Superior temporal gyrus (tissue), 1 donor: ENCODE results near the gene SLC24A1.

Experiments
- DNase-seq: peaks from one replicate; pipeline ENCODE4 v3.0.0-alpha.2; 2016; ENCODE audit errors: extremely low spot score

Gene SLC24A1

DNA sequence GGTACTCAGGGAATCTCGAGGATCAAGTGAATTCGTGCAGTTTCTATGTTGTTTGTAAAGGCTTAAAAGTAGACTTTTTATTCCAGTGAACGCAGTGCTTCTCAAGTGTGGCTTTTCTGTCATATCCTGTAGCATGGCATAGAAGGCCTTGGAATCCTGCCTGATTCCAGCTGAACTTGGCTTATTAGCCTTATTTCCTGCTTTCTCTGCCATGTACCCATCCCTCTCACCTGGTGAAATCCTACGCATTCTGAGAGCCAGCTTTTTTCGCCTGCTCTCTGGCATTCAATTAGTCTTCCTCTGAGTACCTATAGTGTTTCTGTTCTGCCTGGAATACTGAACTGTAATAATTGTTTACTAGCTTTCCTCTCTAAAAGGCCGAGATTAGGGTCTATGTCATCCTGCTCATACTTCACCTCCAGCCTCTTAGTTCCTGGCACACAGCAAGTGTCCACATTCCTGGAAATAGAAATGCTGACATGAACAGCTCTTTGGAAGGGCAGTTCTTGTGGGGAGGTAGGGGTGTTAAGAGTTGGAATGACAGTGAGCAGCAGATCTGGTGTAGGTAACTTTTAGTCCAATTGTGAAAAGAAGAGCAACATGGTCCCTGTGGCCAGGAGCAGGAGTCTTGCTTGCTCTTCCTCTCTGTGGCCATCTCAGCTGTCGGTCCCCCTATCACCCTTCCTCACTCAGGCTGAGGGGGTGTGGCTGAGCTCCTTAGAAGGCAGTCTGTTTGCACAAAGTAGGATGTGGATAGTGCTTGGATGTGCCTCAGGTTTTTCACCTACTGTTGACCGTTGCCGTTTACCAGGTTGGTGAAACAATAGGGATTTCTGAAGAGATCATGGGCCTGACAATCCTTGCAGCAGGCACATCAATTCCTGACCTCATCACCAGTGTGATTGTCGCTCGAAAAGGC is 30.4 kb downstream of the SLC24A1 start:
- DNase-seq: no peak

DNA sequence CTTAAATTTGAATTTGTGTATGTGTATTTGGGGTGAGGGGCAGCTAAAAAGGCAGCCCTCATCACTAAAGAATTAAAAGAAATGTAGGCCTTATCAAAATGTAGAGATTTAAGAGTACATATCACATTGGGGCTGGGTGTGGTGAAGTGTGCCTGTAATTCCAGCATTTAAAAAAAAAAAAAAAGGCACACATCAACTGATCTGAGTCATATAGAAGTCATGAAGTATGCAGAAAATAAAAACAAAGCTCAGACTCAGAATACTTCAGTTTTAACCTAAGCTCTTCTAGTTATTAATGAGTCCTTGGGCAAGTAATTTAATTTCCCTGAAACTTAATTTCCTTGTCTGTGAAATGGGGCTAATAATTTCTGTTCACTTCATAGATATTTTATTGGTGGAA is 31.6 kb downstream of the SLC24A1 start:
- no peak for DNase-seq

GRCh38 chr15:65653801-65654521 is 32.2 kb downstream of the SLC24A1 start:
- no peak for DNase-seq

DNA sequence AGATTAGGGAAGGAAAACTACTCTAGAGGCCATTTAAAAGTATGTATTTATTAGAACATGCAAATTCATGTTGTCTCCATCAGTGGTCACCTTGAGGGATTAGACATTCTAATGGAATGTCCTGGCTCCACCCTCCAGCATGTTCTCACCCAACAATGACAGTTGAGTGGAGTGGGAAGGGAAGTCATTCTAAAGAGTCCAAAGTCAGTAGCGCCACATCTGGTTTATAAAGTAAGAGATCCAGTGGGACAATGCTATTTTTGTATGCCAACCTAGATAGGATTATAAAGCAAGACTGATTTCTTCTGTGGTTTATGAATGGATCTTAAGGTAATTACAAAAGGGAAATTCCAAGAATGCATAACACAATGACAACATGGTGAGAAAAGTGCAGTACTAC is 33.3 kb downstream of the SLC24A1 start:
- DNase-seq: no peak

GRCh38 chr15:65655457-65655856 is 33.7 kb downstream of the SLC24A1 start:
- no peak for DNase-seq

- DNase-seq: no peak
Observed at GRCh38 chr15:65659502-65660052, 37.8 kb downstream of the SLC24A1 start.

DNA sequence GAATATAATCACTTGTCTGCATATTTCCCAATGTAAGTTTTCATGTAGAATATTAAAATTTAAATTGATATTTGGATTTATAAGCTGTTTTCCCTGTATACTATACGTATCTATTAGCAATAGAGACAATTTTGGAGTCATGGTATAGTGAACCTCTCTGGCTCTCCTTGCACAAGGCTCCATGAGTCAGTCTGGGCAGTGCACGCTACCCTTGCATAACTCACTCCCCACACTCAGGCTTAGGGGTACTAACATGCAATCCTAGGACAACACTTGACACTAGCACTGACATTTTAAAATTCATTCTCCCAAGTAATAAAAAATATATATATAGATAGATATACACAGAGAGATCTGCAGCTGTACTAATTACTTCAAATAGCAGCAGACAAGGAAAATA is 39.2 kb downstream of the SLC24A1 start:
- DNase-seq: no peak

DNA sequence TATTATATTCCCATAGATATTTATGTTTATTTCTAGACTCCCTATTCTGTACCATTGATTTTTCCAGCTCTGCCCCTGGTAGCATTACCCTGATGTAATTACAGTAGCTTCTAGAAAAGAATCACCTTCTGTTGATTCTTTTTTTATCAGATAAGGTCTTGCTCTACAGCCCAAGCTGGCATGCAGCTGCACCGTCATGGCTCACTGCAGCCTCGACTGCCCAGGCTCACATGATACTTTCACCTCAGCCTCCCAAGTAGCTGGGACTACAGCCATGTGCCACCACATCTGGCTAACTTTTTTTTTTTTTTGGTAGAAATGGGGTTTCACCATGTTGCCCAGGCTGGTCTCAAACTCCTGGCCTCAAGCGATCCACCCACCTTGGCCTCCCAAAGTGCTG is 41.8 kb downstream of the SLC24A1 start:
- DNase-seq: no peak

DNA sequence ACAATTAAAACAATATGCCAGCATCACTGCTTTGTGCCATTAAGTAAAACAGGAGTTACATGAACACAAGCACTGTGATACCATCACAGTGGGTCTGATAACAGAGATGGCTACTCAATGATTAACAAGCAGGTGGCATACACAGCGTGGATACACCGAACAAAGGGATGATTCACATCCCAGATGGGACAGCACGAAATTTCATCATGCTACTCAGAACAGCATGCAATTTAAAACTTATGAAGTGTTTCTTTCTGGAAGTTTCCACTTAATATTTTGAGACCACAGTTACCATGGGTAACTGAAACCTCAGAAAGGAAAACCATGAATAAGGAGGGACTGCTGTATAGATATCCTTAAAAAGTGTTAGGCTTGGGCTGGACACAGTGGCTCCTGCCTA is 44.5 kb downstream of the SLC24A1 start:
- peak; percentile 74 for DNase-seq

DNA sequence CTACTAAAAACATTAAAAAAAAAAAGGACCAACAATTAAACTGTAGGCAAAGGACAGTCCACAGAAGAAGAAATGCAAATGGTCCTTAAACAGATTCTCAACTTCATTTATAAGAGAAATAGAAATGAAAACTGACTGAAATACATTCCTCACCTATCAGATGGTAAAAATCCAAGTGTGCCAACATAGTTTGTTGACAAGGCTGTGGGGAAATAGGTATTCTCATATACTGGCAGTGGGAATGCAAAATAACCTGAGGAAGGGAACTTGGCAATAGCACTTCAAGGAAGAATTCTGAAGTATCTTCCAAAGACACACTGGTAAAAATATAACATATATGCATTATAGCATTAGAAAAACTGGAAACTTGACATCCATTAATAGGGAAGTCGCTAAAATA is 53.8 kb downstream of the SLC24A1 start:
- DNase-seq: no peak

- no peak for DNase-seq
Observed at GRCh38 chr15:65676123-65676522, 54.4 kb downstream of the SLC24A1 start.

GRCh38 chr15:65680544-65680943 is 58.8 kb downstream of the SLC24A1 start:
- DNase-seq: no peak

DNA sequence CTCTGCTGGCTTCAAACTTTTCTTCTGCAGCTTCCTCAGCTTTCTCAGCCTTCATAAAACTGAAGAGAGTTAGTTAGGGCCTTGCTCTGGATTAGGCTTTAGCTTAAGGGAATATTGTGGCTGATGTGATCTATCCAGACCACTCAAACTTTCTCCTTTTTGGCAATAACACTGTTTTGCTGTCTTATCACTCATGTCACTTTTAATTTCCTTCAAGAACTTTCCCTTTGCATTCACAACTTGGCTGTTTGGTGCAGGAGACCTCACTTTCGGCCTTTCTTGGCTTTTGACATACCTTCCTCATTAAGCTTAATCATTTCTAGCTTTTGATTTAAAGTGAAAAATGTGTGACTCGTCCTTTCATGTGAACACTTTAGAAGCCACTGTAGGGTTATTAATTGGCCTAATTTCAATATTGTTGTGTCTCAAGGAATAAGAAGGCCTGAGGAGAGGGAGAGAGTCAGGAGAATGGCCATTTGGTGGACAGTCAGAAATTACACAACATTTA is 60.7 kb downstream of the SLC24A1 start:
- DNase-seq: no peak

DNA sequence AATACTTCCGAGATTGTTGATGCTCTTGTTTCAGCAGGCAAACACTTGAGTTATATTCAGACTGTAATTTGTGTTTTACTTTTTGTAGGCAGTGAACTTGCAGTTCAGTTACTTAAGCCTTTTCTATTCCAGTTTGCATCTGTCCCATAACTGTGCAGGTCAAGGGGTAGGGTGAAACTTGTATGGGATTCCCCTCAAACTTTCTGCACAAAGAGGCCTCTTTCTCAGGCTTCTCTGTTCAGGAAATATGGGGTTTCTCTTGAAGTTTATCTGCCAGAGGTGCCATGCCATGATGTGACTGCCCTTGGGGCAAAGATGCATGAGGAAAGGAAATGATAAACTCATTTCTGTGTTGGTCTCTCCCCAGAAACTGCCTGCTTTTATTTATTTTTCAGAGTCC is 66.7 kb downstream of the SLC24A1 start:
- no peak for DNase-seq

GRCh38 chr15:65690173-65690572 is 68.4 kb downstream of the SLC24A1 start:
- DNase-seq: no peak

GRCh38 chr15:65690778-65691177 is 69.0 kb downstream of the SLC24A1 start:
- no peak for DNase-seq

GRCh38 chr15:65695081-65695480 is 73.3 kb downstream of the SLC24A1 start:
- DNase-seq: no peak
